A204.1 (cell line): ENCODE measurements around the gene TSPAN31.

Source experiments
- FAIRE-seq: peaks from 2 replicates; lab custom pipeline; 2012; peaks lifted over from hg19 to GRCh38; lab: Jason Lieb, UNC

The TSPAN31 gene

GRCh38 chr12:57722716-57723629 lies 21.9 kb upstream of the TSPAN31 start:
- FAIRE-seq = no peak

GRCh38 chr12:57723630-57723962 lies 21.2 kb upstream of the TSPAN31 start:
- FAIRE-seq = no peak

- FAIRE-seq = no peak
Measured at GRCh38 chr12:57724003-57724935, 20.6 kb upstream of the TSPAN31 start.

GRCh38 chr12:57724936-57725740 lies 19.7 kb upstream of the TSPAN31 start:
- FAIRE-seq = no peak

DNA sequence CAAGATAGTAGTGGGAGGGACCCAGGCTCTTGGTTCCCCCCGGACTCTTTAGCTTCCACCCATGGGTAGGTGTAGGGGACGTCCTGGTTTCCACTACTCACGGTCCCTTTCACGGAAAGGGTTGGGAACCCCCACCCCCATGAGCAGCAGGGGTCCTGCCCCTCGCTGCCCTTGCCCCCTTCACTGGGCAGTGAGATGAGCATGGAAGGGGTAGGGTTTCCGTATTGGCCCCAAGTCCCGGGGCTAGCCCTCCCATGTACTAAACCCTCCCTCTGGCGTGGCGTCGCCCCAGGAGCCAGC lies 19.0 kb upstream of the TSPAN31 start:
- FAIRE-seq = no peak

- no peak for FAIRE-seq
Measured at GRCh38 chr12:57726151-57726883, 18.5 kb upstream of the TSPAN31 start.

DNA sequence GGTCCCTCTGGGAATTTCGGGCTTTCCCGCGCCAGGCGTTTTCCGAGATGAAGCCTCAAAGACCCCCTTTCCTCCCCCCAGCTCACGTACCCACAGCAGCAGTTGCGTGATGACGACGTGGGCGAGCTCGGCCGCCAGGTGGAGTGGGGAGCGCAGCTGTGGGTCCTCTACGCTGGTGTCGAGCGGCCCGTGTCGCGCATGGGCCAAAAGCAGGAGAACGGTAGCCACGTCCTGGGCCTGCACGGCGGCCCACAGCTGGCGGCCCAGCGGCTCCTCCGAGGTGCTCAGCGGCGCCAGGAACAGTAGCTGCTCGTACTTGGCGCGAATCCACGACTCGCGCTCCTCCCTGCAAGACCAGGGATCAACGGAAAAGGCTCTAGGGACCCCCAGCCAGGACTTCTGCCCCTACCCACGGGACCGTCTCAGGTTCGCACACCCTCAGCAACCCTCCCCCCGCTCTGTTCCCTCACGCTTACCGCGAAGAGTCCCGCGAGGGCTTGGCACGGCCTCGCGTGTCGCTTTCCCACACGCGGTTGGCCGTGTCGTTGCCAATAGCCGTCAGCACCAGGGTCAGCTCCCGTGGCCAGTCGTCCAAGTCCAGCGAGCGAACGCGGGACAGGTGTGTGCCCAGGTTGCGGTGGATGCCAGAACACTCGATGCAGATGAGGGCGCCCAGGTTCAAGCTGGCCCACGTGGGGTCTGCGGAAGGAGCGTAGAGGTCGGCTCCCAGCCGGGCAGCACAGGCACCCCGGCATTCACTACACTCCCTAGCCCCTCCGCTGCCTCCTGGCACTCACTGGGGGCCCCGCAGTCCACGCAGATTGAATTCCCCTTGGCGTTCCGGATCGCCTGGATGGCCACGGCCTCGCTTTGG lies 17.7 kb upstream of the TSPAN31 start:
- FAIRE-seq = no peak

- FAIRE-seq = no peak
Measured at GRCh38 chr12:57727758-57728395, 17.0 kb upstream of the TSPAN31 start.

DNA sequence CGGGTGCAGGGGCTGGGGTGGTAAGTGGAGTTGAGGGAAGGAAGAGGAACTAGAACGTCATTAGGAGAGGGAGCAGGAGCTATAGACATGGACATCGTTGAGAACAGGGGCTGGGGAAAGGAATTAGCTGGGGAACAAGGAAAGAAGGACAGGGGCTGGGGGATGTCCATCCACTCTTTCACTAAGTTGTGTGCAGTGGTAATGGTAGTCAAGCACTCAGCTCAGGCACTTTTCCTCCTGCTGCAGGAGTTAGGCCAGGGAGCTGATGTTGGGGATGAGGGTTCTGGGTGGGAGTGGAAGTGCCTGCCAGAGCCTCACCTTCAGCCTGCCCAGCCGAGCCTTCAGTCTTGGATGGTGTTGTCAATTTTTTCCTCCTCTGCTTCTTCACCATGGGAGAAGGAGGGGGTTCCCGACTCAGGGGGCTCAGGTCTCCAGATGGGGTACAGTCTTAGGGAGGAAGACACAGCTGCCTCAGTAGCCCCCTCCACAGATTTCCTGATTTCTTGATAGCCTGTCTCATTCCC lies 15.5 kb upstream of the TSPAN31 start:
- no peak for FAIRE-seq

DNA sequence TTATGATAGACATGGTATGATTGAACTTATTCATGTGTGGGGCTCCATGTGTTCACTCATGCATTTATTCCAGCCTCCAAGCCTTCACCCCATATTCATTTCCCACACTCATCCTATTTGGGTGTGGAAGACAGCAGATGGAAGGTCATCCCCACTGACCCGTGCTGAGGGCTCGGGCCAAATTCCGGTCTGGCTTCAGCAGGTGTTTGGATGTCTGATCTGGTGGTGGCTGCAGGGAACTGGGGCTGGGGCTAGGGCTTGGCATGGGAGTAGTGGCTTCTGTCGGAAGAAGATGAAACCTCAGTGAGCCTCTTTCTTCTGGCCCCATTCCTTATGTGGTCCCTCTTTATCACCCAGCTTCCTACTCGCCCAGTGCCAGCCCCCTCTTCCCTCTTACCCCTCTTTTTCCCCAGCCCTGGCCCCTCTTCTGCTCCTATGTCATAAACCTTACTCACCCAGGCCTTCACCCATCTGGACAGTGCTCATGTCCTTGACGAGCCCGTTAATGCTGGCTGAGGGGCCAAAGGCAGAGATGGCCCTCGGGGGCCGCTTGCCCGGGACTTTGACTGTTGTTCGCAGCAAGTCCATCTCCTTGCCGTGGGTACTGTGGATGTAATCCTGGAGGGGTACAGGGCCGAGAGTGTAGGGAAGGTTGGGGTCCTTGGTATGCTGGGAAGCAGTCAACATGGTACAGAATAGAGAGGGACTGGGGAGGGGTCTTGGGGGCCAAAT lies 14.3 kb upstream of the TSPAN31 start:
- FAIRE-seq = no peak

- FAIRE-seq = no peak
Measured at GRCh38 chr12:57731411-57732080, 13.3 kb upstream of the TSPAN31 start.

GRCh38 chr12:57732270-57732669 lies 12.6 kb upstream of the TSPAN31 start:
- FAIRE-seq = no peak

- no peak for FAIRE-seq
Measured at GRCh38 chr12:57732726-57733593, 11.9 kb upstream of the TSPAN31 start.

- FAIRE-seq = no peak
Measured at GRCh38 chr12:57733928-57734327, 10.9 kb upstream of the TSPAN31 start.

- FAIRE-seq = no peak
Measured at GRCh38 chr12:57734591-57734990, 10.2 kb upstream of the TSPAN31 start.

- FAIRE-seq = no peak
Measured at GRCh38 chr12:57735198-57735855, 9.5 kb upstream of the TSPAN31 start.
